ENCODE data around the gene ZRANB1. TPM values are rescaled to one million over a fixed set of nuclear protein-coding genes. Genes with fewer than 3 reads are reported as not detected.

The ZRANB1 gene
- total RNA-seq, 1 donor from 2014 or later: 21.8 TPM

GRCh38 chr10:124966008-124966407, 24.1 kb downstream of the ZRANB1 start:
- Histone ChIP-seq H3K4me1 (no peaks in the 10 kb centered on the region), H2AFZ (replicated peaks) (no peak overlapping the region), H3K79me2 (ENCODE audit: low read depth) (peaks cover 64% of the 10 kb centered on the region), H4K20me1 (ENCODE audit: low read depth) (peaks cover 74% of the 10 kb centered on the region), H3F3A (ENCODE audit: low read depth) (no peaks in the 10 kb centered on the region), H3K4me2 (no peak overlapping the region), H3K27me3 (no peaks in the 10 kb centered on the region), H3K4me3 (no peak overlapping the region), H3K27ac (no peak overlapping the region), H3K9me3 (ENCODE audit: low read depth) (no peaks in the 10 kb centered on the region), H3K9ac (no peak overlapping the region), H3K36me3 (no peaks in the 10 kb centered on the region)
- TF ChIP-seq EZH2phosphoT487 (IDR thresholded peaks at IDR 0.05) (no peak), EZH2 (IDR thresholded peaks at IDR 0.05) (no peak), CTCF (IDR thresholded peaks at IDR 0.05) (no peak)
- H3K4me3 Mint-ChIP-seq: no peak overlapping the region
- H3K36me3 Mint-ChIP-seq: peaks cover 14% of the 10 kb centered on the region
- no peak overlapping the region for H3K27ac Mint-ChIP-seq
- no peaks in the 10 kb centered on the region for H3K4me1 Mint-ChIP-seq
- no peaks in the 10 kb centered on the region for H3K9me3 Mint-ChIP-seq
- no peaks in the 10 kb centered on the region for H3K27me3 Mint-ChIP-seq (ENCODE audit: insufficient read depth, low read depth)
- DNase-seq (ENCODE audit: low spot score): no peak

- Histone ChIP-seq H3K4me1 (no peaks in the 10 kb centered on the region), H3K36me3 (no peaks in the 10 kb centered on the region), H2AFZ (replicated peaks) (no peak overlapping the region), H3F3A (ENCODE audit: low read depth) (no peaks in the 10 kb centered on the region), H3K79me2 (ENCODE audit: low read depth) (peaks cover 63% of the 10 kb centered on the region), H3K4me3 (no peak overlapping the region), H3K9ac (no peak overlapping the region), H3K4me2 (no peak overlapping the region), H3K9me3 (ENCODE audit: low read depth) (no peaks in the 10 kb centered on the region), H4K20me1 (ENCODE audit: low read depth) (peaks cover 74% of the 10 kb centered on the region), H3K27me3 (no peaks in the 10 kb centered on the region), H3K27ac (no peak overlapping the region)
- peaks cover 15% of the 10 kb centered on the region for H3K36me3 Mint-ChIP-seq
- H3K27ac Mint-ChIP-seq: no peak overlapping the region
- no peaks in the 10 kb centered on the region for H3K9me3 Mint-ChIP-seq
- no peaks in the 10 kb centered on the region for H3K27me3 Mint-ChIP-seq (ENCODE audit: insufficient read depth, low read depth)
- DNase-seq (ENCODE audit: low spot score): no peak
- TF ChIP-seq EZH2phosphoT487 (IDR thresholded peaks at IDR 0.05): no peak
- TF ChIP-seq EZH2 (IDR thresholded peaks at IDR 0.05): no peak
- no peak for TF ChIP-seq CTCF (IDR thresholded peaks at IDR 0.05)
- H3K4me1 Mint-ChIP-seq: no peaks in the 10 kb centered on the region
- no peak overlapping the region for H3K4me3 Mint-ChIP-seq
These were observed 25.3 kb downstream of the ZRANB1 start for GRCh38 chr10:124967255-124967654.

GRCh38 chr10:124971276-124971675, 29.4 kb downstream of the ZRANB1 start:
- no peak overlapping the region for H3K27ac Mint-ChIP-seq
- H3K4me1 Mint-ChIP-seq: no peaks in the 10 kb centered on the region
- no peak overlapping the region for H3K4me3 Mint-ChIP-seq
- no peaks in the 10 kb centered on the region for H3K27me3 ChIP-seq
- peak overlapping the region; percentile 46 for H3K9ac ChIP-seq
- no peak overlapping the region for H2AFZ ChIP-seq (replicated peaks)
- peaks cover 46% of the 10 kb centered on the region for H4K20me1 ChIP-seq (ENCODE audit: low read depth)
- H3K4me2 ChIP-seq: no peak overlapping the region
- H3K4me1 ChIP-seq: no peaks in the 10 kb centered on the region
- H3K36me3 ChIP-seq: peaks cover 3% of the 10 kb centered on the region
- TF ChIP-seq EZH2 (IDR thresholded peaks at IDR 0.05): no peak
- TF ChIP-seq CTCF (IDR thresholded peaks at IDR 0.05): no peak
- no peak for TF ChIP-seq EZH2phosphoT487 (IDR thresholded peaks at IDR 0.05)
- H3K27me3 Mint-ChIP-seq (ENCODE audit: insufficient read depth, low read depth): no peaks in the 10 kb centered on the region
- DNase-seq (ENCODE audit: low spot score): no peak
- H3K79me2 ChIP-seq (ENCODE audit: low read depth): peaks cover 38% of the 10 kb centered on the region
- H3K27ac ChIP-seq: no peak overlapping the region
- H3K36me3 Mint-ChIP-seq: peaks cover 26% of the 10 kb centered on the region
- H3K9me3 ChIP-seq (ENCODE audit: low read depth): no peaks in the 10 kb centered on the region
- no peak overlapping the region for H3K4me3 ChIP-seq
- H3K9me3 Mint-ChIP-seq: no peaks in the 10 kb centered on the region
- no peaks in the 10 kb centered on the region for H3F3A ChIP-seq (ENCODE audit: low read depth)

Measured in neural progenitor cell (in vitro differentiated cells).